T-helper 9 cell (primary cell): ENCODE data around the gene ZER1.
"Not testable (repeated sequence)": the region's sequence is repeated elsewhere in the genome, so short reads cannot be mapped to it uniquely, and the experiment has no call there.

Experiments
- DNase-seq: peaks from one replicate; pipeline ENCODE4 v3.0.0-alpha.2; 2020
- total RNA-seq, 2 donors: gene quantifications; one replicate each; lab custom pipeline; 2026; lab: John Stamatoyannopoulos, UW

The ZER1 gene
- total RNA-seq: 37.4 to 76.3 reads per million in 2 donors

GRCh38 chr9:128771745-128772519 is at the start of gene ZER1:
Gene ZER1 (minus strand): TSS chr9:128771927. CDS start chr9:128755565, 16,362 bp downstream.
- DNase-seq: peak; percentile 93

- no peak for DNase-seq
Observed at GRCh38 chr9:128820665-128821583, 49.2 kb upstream of the ZER1 start.

- no peak for DNase-seq
Observed at GRCh38 chr9:128819716-128820664, 48.3 kb upstream of the ZER1 start.

GRCh38 chr9:128818839-128819715 is 47.4 kb upstream of the ZER1 start:
- peak; percentile 27 for DNase-seq

GRCh38 chr9:128818099-128818838 is 46.5 kb upstream of the ZER1 start, which contains the start of gene ENDOG:
Gene ENDOG (plus strand): TSS chr9:128818500. CDS start chr9:128818685, 185 bp downstream.
- peak; percentile 97 for DNase-seq

GRCh38 chr9:128810873-128811272 is 39.1 kb upstream of the ZER1 start:
- no peak for DNase-seq

GRCh38 chr9:128809831-128810230 is 38.1 kb upstream of the ZER1 start:
- no peak for DNase-seq

- DNase-seq: no peak
Observed at GRCh38 chr9:128809036-128809599, 37.4 kb upstream of the ZER1 start.

GRCh38 chr9:128808543-128808942 is 36.8 kb upstream of the ZER1 start:
- DNase-seq: no peak

GRCh38 chr9:128807827-128808226 is 36.1 kb upstream of the ZER1 start:
- DNase-seq: no peak

- DNase-seq: no peak
Observed at GRCh38 chr9:128805661-128806060, 33.9 kb upstream of the ZER1 start.

- no peak for DNase-seq
Observed at GRCh38 chr9:128802482-128802881, 30.8 kb upstream of the ZER1 start.

GRCh38 chr9:128800061-128800460 is 28.3 kb upstream of the ZER1 start:
- DNase-seq: no peak

- no peak for DNase-seq
Observed at GRCh38 chr9:128798896-128799295, 27.2 kb upstream of the ZER1 start.

- DNase-seq: not testable (repeated sequence)
Observed at GRCh38 chr9:128794961-128795360, 23.2 kb upstream of the ZER1 start.

- DNase-seq: no peak
Observed at GRCh38 chr9:128792978-128793686, 21.4 kb upstream of the ZER1 start.

GRCh38 chr9:128792134-128792533 is 20.4 kb upstream of the ZER1 start:
- DNase-seq: no peak

- DNase-seq: no peak
Observed at GRCh38 chr9:128790536-128790935, 18.8 kb upstream of the ZER1 start.

GRCh38 chr9:128788445-128788844 is 16.7 kb upstream of the ZER1 start:
- no peak for DNase-seq

GRCh38 chr9:128787659-128788058 is 15.9 kb upstream of the ZER1 start:
- no peak for DNase-seq
